Fibroblast of villous mesenchyme (primary cell): ENCODE data around the gene OFD1. TPM values are rescaled to one million over a fixed set of nuclear protein-coding genes. Genes with fewer than 3 reads are reported as not detected.

Experiments used
- DNase-seq: peaks from one replicate; pipeline ENCODE4 v3.0.0-alpha.2; 2010; ENCODE audit warnings: low read depth
- H3K4me3 ChIP-seq: 2 replicates; pipeline ENCODE4 v1.5.1; 2011; ENCODE audit warnings: low read depth, mild to moderate bottlenecking, low read length
- CTCF ChIP-seq: IDR thresholded peaks from 2 replicates; pipeline ENCODE4 v1.5.1; 2012; ENCODE audit warnings: low read depth, mild to moderate bottlenecking, low read length; ENCODE audit not compliant: insufficient read depth
- total RNA-seq: library from RNA; depleted of rRNA; stranded (reverse); fragments of >200 nt; gene quantifications from 2 replicates; pipeline ENCODE4 v1.2.3, GENCODE V29; 2012

Gene OFD1
- total RNA-seq, 1 donor, result 12.5 TPM

GRCh38 chrX:13702111-13702789, 32.3 kb upstream of the OFD1 start:
- no peak overlapping the region for H3K4me3 ChIP-seq
- no peak for DNase-seq

GRCh38 chrX:13703135-13703534, 31.4 kb upstream of the OFD1 start:
- DNase-seq, result no peak
- H3K4me3 ChIP-seq, result no peak overlapping the region
- TF ChIP-seq CTCF, result no peak

More at GRCh38 chrX:13702111-13702789, 32.3 kb upstream of the OFD1 start:
- TF ChIP-seq CTCF, result no peak

- TF ChIP-seq CTCF, result no peak
- no peak for DNase-seq
- H3K4me3 ChIP-seq, result no peak overlapping the region
These were observed 31.0 kb upstream of the OFD1 start for GRCh38 chrX:13703589-13703988.

GRCh38 chrX:13711141-13711540, 23.4 kb upstream of the OFD1 start:
- H3K4me3 ChIP-seq, result no peak overlapping the region
- TF ChIP-seq CTCF, result no peak
- DNase-seq, result no peak

GRCh38 chrX:13716455-13716854, 18.1 kb upstream of the OFD1 start:
- DNase-seq, result no peak
- TF ChIP-seq CTCF, result no peak

GRCh38 chrX:13716905-13717304, 17.6 kb upstream of the OFD1 start:
- no peak overlapping the region for H3K4me3 ChIP-seq
- DNase-seq, result no peak
- TF ChIP-seq CTCF, result no peak

More at GRCh38 chrX:13716455-13716854, 18.1 kb upstream of the OFD1 start:
- H3K4me3 ChIP-seq, result no peak overlapping the region

- no peak for TF ChIP-seq CTCF
- no peak overlapping the region for H3K4me3 ChIP-seq
- peak; percentile 62 for DNase-seq
These were observed 16.7 kb upstream of the OFD1 start for GRCh38 chrX:13717700-13718472.
